ENCODE measurements around the gene TBC1D4.
"Not testable (repeated sequence)": the region's sequence is repeated elsewhere in the genome, so short reads cannot be mapped to it uniquely, and the experiment has no call there.

TBC1D4 gene

GRCh38 chr13:75357576-75358289, 124.2 kb downstream of the TBC1D4 start:
- peak; percentile 10 for DNase-seq (ENCODE audit: low read depth)

- DNase-seq (ENCODE audit: low read depth): no peak
Measured at GRCh38 chr13:75356421-75356820, 125.5 kb downstream of the TBC1D4 start.

GRCh38 chr13:75355609-75356008, 126.4 kb downstream of the TBC1D4 start:
- DNase-seq (ENCODE audit: low read depth): no peak

GRCh38 chr13:75353781-75354193, 128.2 kb downstream of the TBC1D4 start:
- no peak for DNase-seq (ENCODE audit: low read depth)

GRCh38 chr13:75352641-75353327, 129.2 kb downstream of the TBC1D4 start:
- no peak for DNase-seq (ENCODE audit: low read depth)

GRCh38 chr13:75351538-75351937, 130.4 kb downstream of the TBC1D4 start:
- not testable (repeated sequence) for DNase-seq (ENCODE audit: low read depth)

- DNase-seq (ENCODE audit: low read depth): no peak
Measured at GRCh38 chr13:75347925-75348324, 134.0 kb downstream of the TBC1D4 start.

GRCh38 chr13:75347457-75347856, 134.5 kb downstream of the TBC1D4 start:
- DNase-seq (ENCODE audit: low read depth): no peak

- DNase-seq (ENCODE audit: low read depth): no peak
Measured at GRCh38 chr13:75345193-75345592, 136.8 kb downstream of the TBC1D4 start.

- DNase-seq (ENCODE audit: low read depth): no peak
Measured at GRCh38 chr13:75341028-75341427, 140.9 kb downstream of the TBC1D4 start.

- no peak for DNase-seq (ENCODE audit: low read depth)
Measured at GRCh38 chr13:75339635-75340374, 142.2 kb downstream of the TBC1D4 start.

GRCh38 chr13:75334634-75335447, 147.1 kb downstream of the TBC1D4 start:
- no peak for DNase-seq (ENCODE audit: low read depth)

- DNase-seq (ENCODE audit: low read depth): no peak
Measured at GRCh38 chr13:75333103-75333502, 148.9 kb downstream of the TBC1D4 start.

GRCh38 chr13:75331792-75332349, 150.1 kb downstream of the TBC1D4 start:
- DNase-seq (ENCODE audit: low read depth): no peak

GRCh38 chr13:75330770-75331169, 151.2 kb downstream of the TBC1D4 start:
- no peak for DNase-seq (ENCODE audit: low read depth)

GRCh38 chr13:75329723-75330122, 152.2 kb downstream of the TBC1D4 start:
- no peak for DNase-seq (ENCODE audit: low read depth)

GRCh38 chr13:75329097-75329496, 152.9 kb downstream of the TBC1D4 start:
- DNase-seq (ENCODE audit: low read depth): no peak

GRCh38 chr13:75327135-75327510, 154.8 kb downstream of the TBC1D4 start:
- DNase-seq (ENCODE audit: low read depth): no peak

GRCh38 chr13:75326173-75327134, 155.5 kb downstream of the TBC1D4 start:
- peak; percentile 18 for DNase-seq (ENCODE audit: low read depth)

- no peak for DNase-seq (ENCODE audit: low read depth)
Measured at GRCh38 chr13:75325711-75326110, 156.3 kb downstream of the TBC1D4 start.

Measured in stimulated activated CD8-positive, alpha-beta memory T cell treated with anti-CD3 and anti-CD28 coated beads, Interleukin-12 subunit alpha, Interleukin-12 subunit beta, amount 100 ng/mL, for 4 hours (primary cell).